ENCODE data around the gene CWF19L1. TPM values are rescaled to one million over a fixed set of nuclear protein-coding genes. Genes with fewer than 3 reads are reported as not detected.

Gene CWF19L1
- total RNA-seq, 1 experiment from 2014 or later, result 28.8 TPM

DNA sequence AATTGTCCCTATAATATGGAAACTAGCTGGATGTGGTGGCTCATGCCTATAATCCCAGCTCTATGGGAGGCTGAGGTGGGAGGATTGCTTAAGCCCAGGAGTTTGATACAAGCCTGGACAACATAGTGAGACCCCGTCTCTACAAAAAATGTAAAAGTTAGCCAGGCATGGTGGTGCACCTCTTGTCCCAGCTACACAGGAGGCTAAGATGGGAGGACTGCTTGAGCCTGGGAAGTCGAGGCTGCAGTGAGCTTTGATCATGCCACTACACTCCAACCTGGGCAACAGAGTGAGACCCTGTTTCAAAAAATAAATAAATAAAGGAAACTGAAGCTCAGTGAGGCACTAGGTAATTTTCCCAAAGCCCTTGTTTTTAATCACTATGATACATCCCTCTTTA lies 65.9 kb downstream of the CWF19L1 start:
- H3K36me3 ChIP-seq, result peaks cover 42% of the 10 kb centered on the region
- H3K4me3 ChIP-seq, result no peak overlapping the region
- no peaks in the 10 kb centered on the region for H3K9me3 ChIP-seq
- no peaks in the 10 kb centered on the region for H3K27me3 ChIP-seq
- no peak for DNase-seq

DNA sequence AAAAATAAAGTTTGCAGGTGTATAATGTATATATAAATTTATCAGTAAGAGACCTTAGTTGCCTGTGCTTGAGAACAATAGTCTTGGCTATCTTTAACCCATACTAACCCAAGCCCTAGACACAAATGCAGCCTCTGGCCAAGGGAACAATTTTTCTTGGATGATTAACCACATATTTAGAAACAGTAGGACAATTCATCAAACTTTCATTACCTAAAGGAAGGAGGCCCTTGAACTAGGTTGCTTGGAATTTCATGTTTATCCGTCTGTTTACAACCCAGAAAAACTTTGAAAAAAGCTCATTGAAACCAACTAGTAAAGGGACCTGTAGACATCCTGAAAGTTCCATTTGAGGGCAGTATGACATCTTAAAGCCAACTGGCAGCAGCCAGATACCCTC lies 72.7 kb downstream of the CWF19L1 start:
- no peaks in the 10 kb centered on the region for H3K9me3 ChIP-seq
- no peaks in the 10 kb centered on the region; the same call in 1 of the 2 replicates for H3K27me3 ChIP-seq
- peaks cover 59% of the 10 kb centered on the region for H3K36me3 ChIP-seq
- no peak overlapping the region for H3K4me3 ChIP-seq
- no peak for DNase-seq

DNA sequence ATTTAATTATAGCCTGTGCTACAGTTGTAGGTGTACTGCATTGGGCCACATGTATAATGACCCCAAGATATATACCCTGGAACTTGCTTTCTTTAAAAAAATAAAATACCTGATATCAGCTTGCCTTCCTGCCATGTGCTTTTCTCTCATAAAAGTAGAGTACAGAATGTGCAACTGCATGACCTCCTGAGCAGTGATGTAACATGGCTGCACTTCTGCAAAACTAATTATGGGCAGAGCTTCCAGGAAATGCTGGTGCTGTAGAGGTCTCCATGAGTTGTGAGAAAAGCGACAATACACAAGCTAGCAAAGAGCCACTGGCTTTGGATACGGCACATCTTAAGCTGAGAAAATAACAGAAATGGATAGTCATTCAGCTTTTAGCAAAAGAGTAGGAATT lies 75.1 kb downstream of the CWF19L1 start:
- Histone ChIP-seq H3K9me3 (no peaks in the 10 kb centered on the region), H3K36me3 (peaks cover 58% of the 10 kb centered on the region), H3K27me3 (no peaks in the 10 kb centered on the region; the same call in 1 of the 2 replicates), H3K4me3 (no peak overlapping the region)
- no peak for DNase-seq

DNA sequence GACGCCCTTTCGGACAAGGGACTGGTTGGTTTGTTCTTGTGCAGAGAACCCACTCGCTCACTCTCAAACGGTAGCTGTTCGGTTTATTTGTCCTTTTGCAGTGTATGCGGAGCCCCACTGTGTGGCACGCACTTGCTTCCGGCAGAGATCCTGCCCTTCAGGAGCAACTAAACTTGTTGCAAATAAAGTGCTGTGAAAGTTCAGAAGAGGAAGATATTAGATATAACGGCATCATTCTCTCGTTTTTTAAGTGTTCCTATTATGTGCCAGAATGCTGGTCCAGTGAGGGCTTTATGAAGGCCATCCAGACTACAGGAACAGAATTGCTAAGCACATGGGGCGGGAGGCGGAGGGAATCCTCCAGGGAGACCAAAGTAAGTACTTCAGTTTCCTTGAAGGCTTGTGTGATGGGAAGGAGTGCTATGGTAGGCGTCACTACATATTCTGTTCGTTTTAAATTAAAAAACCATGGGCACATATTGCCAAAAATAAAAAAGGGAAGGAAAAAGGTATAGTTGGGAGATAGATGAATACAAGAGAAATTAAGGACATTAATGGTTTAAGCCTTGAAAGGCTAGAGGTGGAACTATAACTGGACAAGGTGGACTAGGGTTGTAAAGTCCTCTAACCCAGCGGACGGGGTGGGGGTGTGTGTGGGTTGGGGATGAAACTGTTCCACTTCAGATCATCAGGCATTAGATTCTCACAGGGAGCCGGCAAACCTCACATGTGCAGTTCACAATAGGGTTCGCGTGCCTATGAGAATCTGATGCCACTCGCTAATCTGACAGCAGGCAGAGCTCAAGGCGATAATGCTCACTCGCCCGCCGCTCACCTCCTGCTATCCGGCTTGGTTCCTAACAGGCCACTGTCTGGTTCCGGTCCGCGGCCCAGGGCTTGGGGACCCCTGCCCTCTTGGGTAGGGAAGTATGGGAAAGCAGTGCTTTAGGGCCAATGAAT lies 80.9 kb downstream of the CWF19L1 start:
- Histone ChIP-seq H3K27me3 (no peaks in the 10 kb centered on the region), H3K4me3 (peak overlapping the region; percentile 87), H3K9me3 (no peaks in the 10 kb centered on the region), H3K36me3 (peaks cover 47% of the 10 kb centered on the region)
- DNase-seq, result peak; percentile 46

DNA sequence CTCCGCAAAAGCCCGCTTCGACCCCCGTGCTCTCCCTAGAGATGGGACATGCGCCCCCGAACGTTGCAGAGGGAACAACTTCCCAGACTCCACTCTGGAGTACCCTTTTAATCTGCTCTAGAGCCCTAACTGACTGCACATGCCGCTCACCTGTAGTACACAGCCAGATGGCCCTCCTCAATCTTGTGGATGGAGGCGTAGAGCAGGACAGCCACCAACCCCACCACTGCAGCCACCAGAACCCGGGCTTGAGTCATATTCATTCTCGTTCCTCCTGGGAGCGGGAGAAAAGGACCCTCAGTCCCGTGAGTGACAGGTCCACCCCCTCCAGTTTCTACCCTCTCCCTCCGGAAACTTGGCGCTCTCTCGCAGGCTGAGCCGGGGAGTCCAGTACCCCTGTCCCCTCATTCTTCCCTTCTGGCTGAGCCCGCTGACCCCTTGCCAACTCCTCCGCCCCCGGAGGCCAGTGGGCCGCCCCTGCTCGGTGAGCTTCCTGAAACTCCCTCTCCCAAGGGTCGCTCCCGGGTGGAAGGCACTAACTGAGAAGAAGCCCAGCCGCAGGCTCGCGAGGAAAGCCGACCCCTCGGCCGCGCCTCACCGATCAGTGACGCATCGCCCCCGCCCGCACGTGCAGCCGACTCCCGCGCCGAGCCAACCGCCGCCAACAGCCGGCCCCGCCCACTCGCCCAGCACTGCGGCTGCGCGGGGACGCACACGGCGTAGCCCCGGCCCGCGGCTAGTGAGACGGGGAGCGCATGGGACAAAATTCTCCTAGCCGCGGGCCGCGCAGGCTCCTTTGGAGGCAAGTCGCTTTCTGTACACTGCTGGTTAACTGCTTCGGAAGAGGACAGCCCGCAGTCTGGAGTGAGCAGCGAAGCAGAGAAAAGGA lies 81.8 kb downstream of the CWF19L1 start, which contains the start of gene ERLIN1:
Gene ERLIN1, minus strand, starts transcription at position 666 of the 889 bp plus-strand sequence. Its CDS starts 403 bp downstream, at position 263.
- no peaks in the 10 kb centered on the region for H3K27me3 ChIP-seq
- DNase-seq, result peak; percentile 95
- H3K36me3 ChIP-seq, result peaks cover 44% of the 10 kb centered on the region
- H3K4me3 ChIP-seq, result peak within 1 kb of the TSS; percentile 87
- H3K9me3 ChIP-seq, result no peaks in the 10 kb centered on the region

DNA sequence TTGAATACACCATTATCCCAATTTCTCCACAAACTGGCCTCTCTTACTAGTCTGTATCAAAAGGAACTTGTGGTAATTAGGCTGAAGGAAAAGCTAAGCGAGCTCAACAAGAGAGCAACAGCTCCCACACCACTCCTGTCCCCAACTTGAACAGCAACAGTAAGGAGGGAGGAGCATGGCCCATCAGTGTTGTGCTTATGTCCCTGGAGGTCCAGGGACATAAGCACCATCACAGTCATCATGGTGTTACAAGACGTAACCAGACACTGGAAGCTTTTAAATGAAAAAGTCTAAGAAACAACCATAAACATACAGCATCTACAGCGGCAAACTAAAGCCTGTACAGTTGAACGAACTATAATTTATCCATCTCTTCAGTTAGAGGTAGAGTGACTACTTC lies 82.6 kb downstream of the CWF19L1 start:
- Histone ChIP-seq H3K27me3 (no peaks in the 10 kb centered on the region), H3K9me3 (no peaks in the 10 kb centered on the region), H3K36me3 (peaks cover 43% of the 10 kb centered on the region), H3K4me3 (peak overlapping the region; percentile 87)
- DNase-seq, result no peak

DNA sequence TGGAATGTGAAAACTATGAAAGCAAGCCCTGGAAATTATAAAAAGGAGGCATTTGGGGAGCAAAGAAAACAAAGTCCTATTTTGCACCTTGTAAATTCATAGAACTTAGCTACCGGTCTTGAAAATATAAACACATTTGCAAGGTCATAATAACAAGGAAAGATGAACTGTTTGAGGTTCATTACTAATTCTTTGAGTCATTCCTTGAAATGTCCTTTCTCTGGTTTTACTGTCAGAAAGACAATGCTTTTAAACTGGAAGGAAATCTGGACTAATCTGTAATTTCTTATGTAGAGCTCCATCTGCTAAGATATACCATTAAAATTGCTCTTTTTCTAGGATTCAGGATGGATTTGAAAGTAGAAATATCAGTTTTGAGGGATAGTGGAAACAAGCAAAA lies 83.0 kb downstream of the CWF19L1 start:
- Histone ChIP-seq H3K36me3 (peaks cover 44% of the 10 kb centered on the region), H3K9me3 (no peaks in the 10 kb centered on the region), H3K27me3 (no peaks in the 10 kb centered on the region), H3K4me3 (peak overlapping the region; percentile 87)
- DNase-seq, result no peak

DNA sequence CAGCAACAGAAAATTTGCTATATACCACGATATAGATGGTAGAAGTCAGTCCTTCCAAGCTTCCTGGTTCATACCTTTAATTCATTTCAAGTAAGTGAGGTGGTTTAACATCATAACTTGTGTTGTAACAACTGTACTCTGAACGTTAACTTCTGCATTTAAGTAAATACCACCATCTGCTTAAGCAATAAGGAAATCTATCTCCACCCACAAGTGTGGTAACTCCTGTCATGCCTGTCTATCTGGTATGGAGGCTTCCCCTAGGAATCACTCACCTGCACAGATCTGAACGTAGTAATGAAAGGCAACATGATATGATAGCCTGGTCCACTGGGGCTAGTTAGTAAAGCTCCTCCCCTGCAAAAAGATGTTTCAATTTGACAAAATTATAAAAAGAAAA lies 84.0 kb downstream of the CWF19L1 start:
- no peak for DNase-seq
- H3K36me3 ChIP-seq, result peaks cover 46% of the 10 kb centered on the region
- H3K4me3 ChIP-seq, result no peak overlapping the region
- no peaks in the 10 kb centered on the region for H3K27me3 ChIP-seq
- no peaks in the 10 kb centered on the region for H3K9me3 ChIP-seq

DNA sequence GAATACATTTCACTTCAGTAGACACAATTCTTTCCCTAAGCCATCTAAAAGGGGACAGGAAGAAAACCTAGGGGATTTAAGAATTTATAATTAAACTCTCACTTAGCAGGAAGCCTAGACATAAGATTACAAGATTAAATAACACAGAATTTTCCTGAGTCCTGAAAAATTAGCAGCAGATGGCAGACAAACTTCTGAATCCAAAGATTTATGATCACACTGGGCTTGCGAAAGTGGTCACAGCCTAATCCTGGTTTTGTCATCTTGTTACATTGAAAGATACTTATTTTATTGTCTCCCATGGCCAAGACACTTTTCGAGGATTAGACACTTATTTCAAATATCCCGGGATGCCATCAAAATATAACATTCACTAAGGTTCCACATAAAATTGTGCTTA lies 84.5 kb downstream of the CWF19L1 start:
- Histone ChIP-seq H3K9me3 (no peaks in the 10 kb centered on the region), H3K36me3 (peaks cover 46% of the 10 kb centered on the region)
- DNase-seq, result no peak

More for the DNA sequence above, 84.5 kb downstream of the CWF19L1 start:
- H3K4me3 ChIP-seq, result no peak overlapping the region
- no peaks in the 10 kb centered on the region for H3K27me3 ChIP-seq

Other genes with a start within 250 kb of the CWF19L1 start
- not detected in 2 replicates for gene CPN1, start 185.8 kb downstream of the CWF19L1 start, total RNA-seq (2014; rRNA removed; shearing (Covaris generic); ENCODE audit: low replicate concordance)
- gene ERLIN1, start 81.6 kb downstream of the CWF19L1 start, total RNA-seq (2014; rRNA removed; shearing (Covaris generic); ENCODE audit: low replicate concordance), result 38.4 and 47.2 TPM in 2 replicates
- gene CHUK, start 38.0 kb downstream of the CWF19L1 start, total RNA-seq (2014; rRNA removed; shearing (Covaris generic); ENCODE audit: low replicate concordance), result 10.1 and 21.9 TPM in 2 replicates
- gene BLOC1S2, start 19.0 kb upstream of the CWF19L1 start, total RNA-seq (2014; rRNA removed; shearing (Covaris generic); ENCODE audit: low replicate concordance), result 43.0 and 74.3 TPM in 2 replicates
- not detected in 2 replicates for gene PKD2L1, start 62.6 kb upstream of the CWF19L1 start, total RNA-seq (2014; rRNA removed; shearing (Covaris generic); ENCODE audit: low replicate concordance)
- 48.8 and 56.3 TPM in 2 replicates for gene SCD, start 79.6 kb upstream of the CWF19L1 start, total RNA-seq (2014; rRNA removed; shearing (Covaris generic); ENCODE audit: low replicate concordance)
- gene WNT8B, start 195.4 kb upstream of the CWF19L1 start, total RNA-seq (2014; rRNA removed; shearing (Covaris generic); ENCODE audit: low replicate concordance), result not detected in 2 replicates

All from MG63 (cell line).